ENCODE data around the gene HDLBP. TPM values are rescaled to one million over a fixed set of nuclear protein-coding genes. Genes with fewer than 3 reads are reported as not detected.

The HDLBP gene
- total and polyA plus RNA-seq, 8 donors, result 273 to 996 (median 749) TPM

- WGBS, 2 donors, result 52 to 59% methylated on average over 23 of the region's 23 CpGs
Measured at GRCh38 chr2:241223211-241224017, 92.1 kb downstream of the HDLBP start.

GRCh38 chr2:241219856-241220356, 95.6 kb downstream of the HDLBP start:
- H3K4me3 ChIP-seq, result no peak overlapping the region
- ATAC-seq (no peak), FAIRE-seq (no peak), DNase-seq (no peak)
- no peaks in the 10 kb centered on the region for H3K9me3 ChIP-seq
- H3K36me3 ChIP-seq, result no peaks in the 10 kb centered on the region
- H3K4me1 ChIP-seq, result peaks cover 0 to 12% (median 10%) of the 10 kb centered on the region in 3 donors
- WGBS, 2 donors, result 81 to 94% methylated on average over 6 of the region's 6 CpGs
- intact Hi-C loops (cut with DNase I), result no loop called here
- H3K27ac ChIP-seq, result no peak overlapping the region
- TF ChIP-seq CTCF (IDR thresholded peaks at IDR 0.05), result no peak
- H3K27me3 ChIP-seq, result no peaks in the 10 kb centered on the region

More at GRCh38 chr2:241223211-241224017, 92.1 kb downstream of the HDLBP start:
- Histone ChIP-seq H3K4me1 (peaks cover 0 to 11% (median 10%) of the 10 kb centered on the region in 3 donors), H3K9me3 (no peaks in the 10 kb centered on the region), H3K36me3 (peaks cover 0 to 19% (median 12%) of the 10 kb centered on the region in 3 donors), H3K27me3 (no peaks in the 10 kb centered on the region), H3K27ac (no peak overlapping the region), H3K4me3 (no peak overlapping the region)
- intact Hi-C loops (cut with DNase I), result no loop called here
- TF ChIP-seq CTCF (IDR thresholded peaks at IDR 0.05), result no peak
- FAIRE-seq (no peak), ATAC-seq (peak; percentile 24 to 47 (median 40)), DNase-seq (peak in 3 of 6 donors; percentile 40 to 68 (median 58))

GRCh38 chr2:241219030-241219382, 96.5 kb downstream of the HDLBP start:
- WGBS, 2 donors, result 22 to 25% methylated on average over 4 of the region's 4 CpGs
- Histone ChIP-seq H3K9me3 (no peaks in the 10 kb centered on the region), H3K36me3 (no peaks in the 10 kb centered on the region), H3K27me3 (no peaks in the 10 kb centered on the region), H3K4me3 (peak overlapping the region in 3 of 4 donors; percentile 31 to 56 (median 38)), H3K4me1 (peaks cover 0 to 12% (median 10%) of the 10 kb centered on the region in 3 donors), H3K27ac (no peak overlapping the region)
- FAIRE-seq (no peak), ATAC-seq (no peak), DNase-seq (no peak)
- intact Hi-C loops (cut with DNase I), result no loop called here
- no peak for TF ChIP-seq CTCF (IDR thresholded peaks at IDR 0.05)

GRCh38 chr2:241218131-241219029, 97.1 kb downstream of the HDLBP start:
- Histone ChIP-seq H3K4me3 (peak overlapping the region; percentile 30 to 56 (median 34)), H3K4me1 (peaks cover 0 to 12% (median 10%) of the 10 kb centered on the region in 3 donors), H3K9me3 (no peaks in the 10 kb centered on the region), H3K27me3 (no peaks in the 10 kb centered on the region), H3K27ac (peak overlapping the region in 3 of 4 donors; percentile 19 to 57 (median 22)), H3K36me3 (no peaks in the 10 kb centered on the region)
- ATAC-seq (peak; percentile 39 to 65 (median 48)), DNase-seq (peak; percentile 45 to 84 (median 60)), FAIRE-seq (no peak)
- intact Hi-C loops (cut with DNase I), result no loop called here
- WGBS, 2 donors, result 1 to 4% methylated on average over 37 to 78 of the region's 83 CpGs
- no peak for TF ChIP-seq CTCF (IDR thresholded peaks at IDR 0.05)

All from pancreas (tissue), 10 donors.